ENCODE measurements around the gene FCN2.

FCN2 gene

GRCh38 chr9:134889386-134890154 lies 9.0 kb downstream of the FCN2 start:
- Histone ChIP-seq H3K23ac (ENCODE audit: low read length) (no peak overlapping the region), H3K18ac (ENCODE audit: low read length) (no peak overlapping the region), H3K4me3 (ENCODE audit: low read depth, low read length) (no peak overlapping the region), H2BK5ac (ENCODE audit: low read depth, low read length, poor library complexity) (no peak overlapping the region), H3K9ac (ENCODE audit: low read length) (no peak overlapping the region), H3K79me1 (ENCODE audit: low read length) (no peaks in the 10 kb centered on the region), H3K36me3 (ENCODE audit: control insufficient read depth in 1 of 2, insufficient read depth in 2 of 2, low read length in 2 of 2) (no peaks in the 10 kb centered on the region), H4K91ac (ENCODE audit: low read depth, low read length) (no peak overlapping the region), H4K8ac (ENCODE audit: low read depth, low read length) (no peak overlapping the region), H3K14ac (ENCODE audit: low read length) (no peak overlapping the region), H2BK120ac (ENCODE audit: insufficient read depth, low read length, poor library complexity) (no peak overlapping the region), H3K79me2 (ENCODE audit: control insufficient read depth, insufficient read depth, low read length, poor library complexity) (no peaks in the 10 kb centered on the region), H2AFZ (ENCODE audit: insufficient read depth, low read length, poor library complexity) (no peak overlapping the region), H3K4me1 (ENCODE audit: control insufficient read depth in 1 of 2, insufficient read depth in 2 of 2, low read length in 2 of 2) (no peaks in the 10 kb centered on the region), H3K4ac (ENCODE audit: low read depth, low read length) (no peak overlapping the region), H2BK12ac (ENCODE audit: low read length) (no peak overlapping the region), H3K27ac (ENCODE audit: low read depth, low read length) (no peak overlapping the region), H3K4me2 (ENCODE audit: low read length) (no peak overlapping the region), H3K9me3 (ENCODE audit: insufficient read depth, low read depth, low read length) (peaks cover 7% of the 10 kb centered on the region), H2AK5ac (ENCODE audit: low read length) (no peak overlapping the region), H3K27me3 (ENCODE audit: insufficient read depth, low read length) (no peaks in the 10 kb centered on the region), H4K12ac (ENCODE audit: low read depth, low read length) (no peak overlapping the region)
- no peak for DNase-seq
- no CpG with 5 or more reads among the region's 10 CpGs for WGBS (ENCODE audit: extremely low coverage, insufficient coverage, insufficient read length)

- Histone ChIP-seq H3K4me3 (ENCODE audit: low read depth, low read length) (no peak overlapping the region), H2AFZ (ENCODE audit: insufficient read depth, low read length, poor library complexity) (no peak overlapping the region)
Observed at GRCh38 chr9:134890155-134890495, 9.5 kb downstream of the FCN2 start.

DNA sequence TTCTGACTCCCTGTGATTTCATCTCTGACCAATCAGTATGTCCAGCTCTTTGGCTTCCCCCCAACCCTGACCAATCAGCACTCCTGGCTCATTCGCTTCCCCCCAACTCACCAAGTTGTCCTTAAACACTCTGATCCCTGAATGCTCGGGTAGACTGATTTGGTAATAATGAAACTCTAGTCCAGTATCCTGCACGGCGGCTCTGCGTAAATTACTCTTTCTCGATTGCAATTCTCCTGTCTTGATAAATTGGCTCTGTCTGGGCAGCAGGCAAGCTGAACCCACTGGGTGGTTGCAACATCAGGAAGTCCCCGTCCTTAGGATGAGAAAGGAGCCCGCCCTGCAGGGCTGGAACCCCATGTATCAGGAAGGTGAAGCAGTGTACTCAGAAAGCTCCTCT lies 10.4 kb downstream of the FCN2 start:
- Histone ChIP-seq H2BK12ac (ENCODE audit: low read length) (no peak overlapping the region), H3K14ac (ENCODE audit: low read length) (no peak overlapping the region), H3K23ac (ENCODE audit: low read length) (no peak overlapping the region), H3K4me2 (ENCODE audit: low read length) (no peak overlapping the region), H3K4me1 (ENCODE audit: control insufficient read depth in 1 of 2, insufficient read depth in 2 of 2, low read length in 2 of 2) (no peaks in the 10 kb centered on the region), H2BK5ac (ENCODE audit: low read depth, low read length, poor library complexity) (no peak overlapping the region), H3K27me3 (ENCODE audit: insufficient read depth, low read length) (no peaks in the 10 kb centered on the region), H2AK5ac (ENCODE audit: low read length) (no peak overlapping the region), H2AFZ (ENCODE audit: insufficient read depth, low read length, poor library complexity) (no peak overlapping the region), H3K4me3 (ENCODE audit: low read depth, low read length) (no peak overlapping the region), H3K4ac (ENCODE audit: low read depth, low read length) (no peak overlapping the region), H3K36me3 (ENCODE audit: control insufficient read depth in 1 of 2, insufficient read depth in 2 of 2, low read length in 2 of 2) (no peaks in the 10 kb centered on the region), H3K79me2 (ENCODE audit: control insufficient read depth, insufficient read depth, low read length, poor library complexity) (no peaks in the 10 kb centered on the region), H3K9ac (ENCODE audit: low read length) (no peak overlapping the region), H4K91ac (ENCODE audit: low read depth, low read length) (no peak overlapping the region), H2BK120ac (ENCODE audit: insufficient read depth, low read length, poor library complexity) (no peak overlapping the region), H3K79me1 (ENCODE audit: low read length) (no peaks in the 10 kb centered on the region), H3K9me3 (ENCODE audit: insufficient read depth, low read depth, low read length) (peaks cover 11% of the 10 kb centered on the region), H3K18ac (ENCODE audit: low read length) (no peak overlapping the region), H4K8ac (ENCODE audit: low read depth, low read length) (no peak overlapping the region), H3K27ac (ENCODE audit: low read depth, low read length) (no peak overlapping the region), H4K12ac (ENCODE audit: low read depth, low read length) (no peak overlapping the region)
- no CpG with 5 or more reads among the region's 8 CpGs for WGBS (ENCODE audit: extremely low coverage, insufficient coverage, insufficient read length)
- DNase-seq = no peak

More at GRCh38 chr9:134890155-134890495, 9.5 kb downstream of the FCN2 start:
- no peaks in the 10 kb centered on the region for H3K79me2 ChIP-seq (ENCODE audit: control insufficient read depth, insufficient read depth, low read length, poor library complexity)
- H3K4ac ChIP-seq (ENCODE audit: low read depth, low read length) = no peak overlapping the region
- no peak overlapping the region for H3K9ac ChIP-seq (ENCODE audit: low read length)
- H4K91ac ChIP-seq (ENCODE audit: low read depth, low read length) = no peak overlapping the region
- no CpG with 5 or more reads among the region's 5 CpGs for WGBS (ENCODE audit: extremely low coverage, insufficient coverage, insufficient read length)
- H3K79me1 ChIP-seq (ENCODE audit: low read length) = no peaks in the 10 kb centered on the region
- H3K27ac ChIP-seq (ENCODE audit: low read depth, low read length) = no peak overlapping the region
- no peak overlapping the region for H3K14ac ChIP-seq (ENCODE audit: low read length)
- no peak overlapping the region for H3K23ac ChIP-seq (ENCODE audit: low read length)
- H2AK5ac ChIP-seq (ENCODE audit: low read length) = no peak overlapping the region
- H3K4me1 ChIP-seq (ENCODE audit: control insufficient read depth in 1 of 2, insufficient read depth in 2 of 2, low read length in 2 of 2) = no peaks in the 10 kb centered on the region
- H3K9me3 ChIP-seq (ENCODE audit: insufficient read depth, low read depth, low read length) = peaks cover 11% of the 10 kb centered on the region
- H4K8ac ChIP-seq (ENCODE audit: low read depth, low read length) = no peak overlapping the region
- H3K27me3 ChIP-seq (ENCODE audit: insufficient read depth, low read length) = no peaks in the 10 kb centered on the region
- no peak overlapping the region for H4K12ac ChIP-seq (ENCODE audit: low read depth, low read length)
- H3K36me3 ChIP-seq (ENCODE audit: control insufficient read depth in 1 of 2, insufficient read depth in 2 of 2, low read length in 2 of 2) = no peaks in the 10 kb centered on the region
- no peak overlapping the region for H2BK120ac ChIP-seq (ENCODE audit: insufficient read depth, low read length, poor library complexity)
- H3K18ac ChIP-seq (ENCODE audit: low read length) = no peak overlapping the region
- no peak for DNase-seq
- no peak overlapping the region for H3K4me2 ChIP-seq (ENCODE audit: low read length)
- no peak overlapping the region for H2BK12ac ChIP-seq (ENCODE audit: low read length)
- no peak overlapping the region for H2BK5ac ChIP-seq (ENCODE audit: low read depth, low read length, poor library complexity)

GRCh38 chr9:134891713-134892112 lies 11.1 kb downstream of the FCN2 start:
- no peak overlapping the region for H2AK5ac ChIP-seq (ENCODE audit: low read length)
- WGBS (ENCODE audit: extremely low coverage, insufficient coverage, insufficient read length) = no CpG with 5 or more reads among the region's 5 CpGs

More at GRCh38 chr9:134891713-134892112, 11.1 kb downstream of the FCN2 start:
- DNase-seq = no peak
- Histone ChIP-seq H3K9ac (ENCODE audit: low read length) (no peak overlapping the region), H3K4me2 (ENCODE audit: low read length) (no peak overlapping the region), H2BK120ac (ENCODE audit: insufficient read depth, low read length, poor library complexity) (no peak overlapping the region), H3K79me1 (ENCODE audit: low read length) (no peaks in the 10 kb centered on the region), H3K4ac (ENCODE audit: low read depth, low read length) (no peak overlapping the region), H2BK12ac (ENCODE audit: low read length) (no peak overlapping the region), H3K36me3 (ENCODE audit: control insufficient read depth in 1 of 2, insufficient read depth in 2 of 2, low read length in 2 of 2) (no peaks in the 10 kb centered on the region), H2AFZ (ENCODE audit: insufficient read depth, low read length, poor library complexity) (no peak overlapping the region), H3K23ac (ENCODE audit: low read length) (no peak overlapping the region), H3K27me3 (ENCODE audit: insufficient read depth, low read length) (no peaks in the 10 kb centered on the region), H4K12ac (ENCODE audit: low read depth, low read length) (no peak overlapping the region), H3K4me1 (ENCODE audit: control insufficient read depth in 1 of 2, insufficient read depth in 2 of 2, low read length in 2 of 2) (no peaks in the 10 kb centered on the region), H2BK5ac (ENCODE audit: low read depth, low read length, poor library complexity) (no peak overlapping the region), H3K4me3 (ENCODE audit: low read depth, low read length) (no peak overlapping the region), H3K79me2 (ENCODE audit: control insufficient read depth, insufficient read depth, low read length, poor library complexity) (no peaks in the 10 kb centered on the region), H4K8ac (ENCODE audit: low read depth, low read length) (no peak overlapping the region), H4K91ac (ENCODE audit: low read depth, low read length) (no peak overlapping the region), H3K27ac (ENCODE audit: low read depth, low read length) (no peak overlapping the region), H3K9me3 (ENCODE audit: insufficient read depth, low read depth, low read length) (peaks cover 11% of the 10 kb centered on the region), H3K18ac (ENCODE audit: low read length) (no peak overlapping the region), H3K14ac (ENCODE audit: low read length) (no peak overlapping the region)
